ENCODE data around the gene CHAF1A.

Gene CHAF1A

GRCh38 chr19:4367336-4367723, 35.1 kb upstream of the CHAF1A start:
- no peak for DNase-seq (ENCODE audit: low read depth in 2 of 2)

GRCh38 chr19:4367781-4368127, 34.7 kb upstream of the CHAF1A start:
- DNase-seq (ENCODE audit: low read depth in 2 of 2), result no peak

DNA sequence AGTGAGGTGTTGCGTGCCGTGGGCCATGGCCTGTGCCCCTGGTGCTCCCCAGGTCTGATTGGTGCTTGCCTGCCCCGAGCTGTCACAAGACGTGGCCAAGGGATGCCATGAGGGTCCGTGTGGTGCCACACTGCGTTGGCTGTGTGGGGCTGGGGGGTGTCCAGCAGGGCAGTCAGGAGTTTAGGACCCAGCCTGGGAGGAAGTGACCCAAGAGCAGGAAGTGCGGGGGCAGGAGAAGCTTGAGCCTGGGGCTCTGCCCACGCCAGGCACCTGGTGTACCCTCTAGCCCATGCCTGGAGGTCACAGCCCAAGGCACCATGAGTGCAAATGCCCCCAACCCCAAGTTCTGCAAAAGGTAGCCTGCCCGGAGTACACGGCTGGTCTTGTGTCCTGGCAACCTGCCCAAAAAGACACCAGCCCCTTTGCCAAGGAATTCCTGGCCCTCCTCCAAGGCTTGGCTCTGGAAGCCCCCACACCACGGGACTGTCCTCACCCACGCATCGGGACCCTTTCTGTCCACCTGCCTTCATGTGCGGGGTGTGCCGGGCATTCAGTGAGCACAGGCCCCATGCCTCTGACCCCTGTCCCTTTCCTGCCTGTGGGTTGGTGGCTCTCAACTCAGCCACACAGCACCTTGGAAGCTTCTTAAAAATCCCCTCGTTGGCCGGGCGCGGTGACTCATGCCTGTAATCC, 34.2 kb upstream of the CHAF1A start:
- no peak for DNase-seq (ENCODE audit: low read depth in 2 of 2)

- DNase-seq (ENCODE audit: low read depth in 2 of 2), result peak; percentile 34 to 49
These were observed 33.1 kb upstream of the CHAF1A start for GRCh38 chr19:4369109-4369887.

DNA sequence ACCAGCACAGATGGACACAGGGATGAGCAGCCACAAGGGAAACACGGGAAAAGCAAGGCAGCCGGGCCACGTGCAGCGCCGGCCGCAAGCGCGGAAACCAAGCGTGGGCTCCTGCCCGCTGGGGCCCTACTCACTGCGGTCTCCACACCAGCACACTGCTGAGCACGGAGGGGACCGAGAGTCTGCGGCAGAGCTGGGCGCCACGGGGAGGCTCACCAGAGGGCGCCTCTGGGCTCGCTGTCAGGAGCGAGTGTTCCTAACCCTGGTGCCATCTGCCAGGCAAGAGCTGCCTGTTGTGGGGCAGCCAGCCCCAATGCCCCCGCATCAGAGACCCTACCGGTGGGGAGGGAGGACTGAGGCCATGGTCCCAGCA, 32.6 kb upstream of the CHAF1A start:
- DNase-seq (ENCODE audit: low read depth in 2 of 2), result peak; percentile 62 to 63

GRCh38 chr19:4370418-4371041, 31.9 kb upstream of the CHAF1A start:
- no peak for DNase-seq (ENCODE audit: low read depth in 2 of 2)

DNA sequence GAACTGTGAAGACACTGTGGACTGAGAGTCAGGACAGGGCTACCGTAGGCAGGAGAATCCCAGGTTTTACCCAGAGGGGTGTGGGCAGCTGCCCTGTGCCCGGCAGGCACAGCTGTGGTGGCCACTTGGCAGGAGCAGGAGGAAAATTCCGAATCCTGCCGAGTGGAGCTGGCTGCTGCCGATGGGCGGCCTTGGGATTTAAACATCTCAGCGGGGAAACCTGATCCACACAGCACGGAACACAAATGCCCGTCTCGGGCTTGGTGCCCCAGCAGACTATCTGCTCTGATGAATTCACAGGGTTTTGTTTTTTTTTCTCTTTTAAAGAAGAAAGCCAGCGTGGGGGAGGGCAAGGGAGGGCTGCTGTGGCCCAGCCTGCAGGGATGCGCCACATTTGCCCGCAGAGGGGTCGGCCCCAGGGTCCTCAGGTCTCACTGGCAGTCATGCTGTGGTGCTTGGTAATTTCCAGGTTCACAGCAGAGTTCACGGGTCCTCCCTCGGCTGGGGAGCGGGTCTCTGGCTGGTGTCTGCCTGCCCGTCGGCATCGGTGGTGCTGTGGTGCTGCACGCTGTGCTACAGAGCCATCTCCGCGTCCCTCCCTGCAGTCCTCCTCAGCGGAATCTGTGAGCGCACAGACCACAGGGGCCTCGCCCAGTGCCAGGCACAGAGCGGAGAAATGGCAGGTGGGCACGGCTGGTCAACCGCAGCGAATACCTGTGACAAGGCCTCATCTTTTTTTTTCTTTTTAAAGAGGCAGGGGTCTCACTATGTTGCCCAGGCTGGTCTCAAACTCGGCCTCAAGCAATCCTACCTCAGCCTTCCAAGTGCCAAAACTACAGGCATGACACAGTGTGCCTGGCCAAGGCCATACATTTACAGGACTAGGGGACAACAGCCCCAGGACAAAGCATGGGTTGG, 30.9 kb upstream of the CHAF1A start:
- DNase-seq (ENCODE audit: low read depth in 2 of 2), result no peak

DNA sequence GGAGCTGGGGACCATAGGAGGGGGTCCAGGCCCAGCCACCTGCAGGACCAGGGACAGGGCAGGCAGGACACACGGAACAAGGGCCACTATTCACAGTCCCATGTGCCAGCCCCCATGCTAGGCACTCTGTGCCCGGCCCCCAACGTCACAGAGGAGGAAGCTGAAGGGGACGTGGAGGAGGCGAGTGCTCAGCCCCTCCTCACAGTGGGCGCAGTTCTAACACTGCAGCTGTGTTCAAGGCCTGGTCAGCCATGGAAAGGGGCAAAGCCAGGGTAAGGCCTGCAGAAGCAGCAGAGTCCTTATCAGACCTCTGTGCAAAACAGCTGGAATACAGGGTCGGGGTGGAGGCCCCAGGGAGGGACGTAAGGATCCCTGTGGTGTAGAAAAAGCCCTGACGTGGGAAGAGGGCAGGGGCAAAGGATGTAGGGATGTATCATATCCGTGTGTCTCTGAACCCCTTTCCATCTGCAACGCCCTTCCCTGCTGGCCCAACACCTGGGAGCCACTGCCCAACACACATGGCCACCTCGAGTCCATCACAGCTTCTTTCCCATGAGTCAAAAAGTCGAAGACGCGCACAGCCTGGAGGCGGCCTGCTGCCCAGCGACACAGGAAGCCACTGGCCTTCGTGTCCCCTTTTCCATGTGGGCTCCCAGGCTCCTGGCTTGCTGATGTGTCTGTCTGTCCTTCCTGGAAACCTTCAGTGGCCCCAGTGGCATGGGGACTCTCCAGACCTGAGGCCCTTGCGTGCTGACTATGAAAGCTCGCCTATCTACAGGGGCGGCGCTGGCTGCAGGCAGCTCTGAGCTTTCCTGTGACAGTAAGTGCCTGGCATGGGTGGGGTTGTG, 30.1 kb upstream of the CHAF1A start:
- DNase-seq (ENCODE audit: low read depth in 2 of 2), result no peak

- DNase-seq (ENCODE audit: low read depth in 2 of 2), result no peak
These were observed 29.4 kb upstream of the CHAF1A start for GRCh38 chr19:4373013-4373367.

DNA sequence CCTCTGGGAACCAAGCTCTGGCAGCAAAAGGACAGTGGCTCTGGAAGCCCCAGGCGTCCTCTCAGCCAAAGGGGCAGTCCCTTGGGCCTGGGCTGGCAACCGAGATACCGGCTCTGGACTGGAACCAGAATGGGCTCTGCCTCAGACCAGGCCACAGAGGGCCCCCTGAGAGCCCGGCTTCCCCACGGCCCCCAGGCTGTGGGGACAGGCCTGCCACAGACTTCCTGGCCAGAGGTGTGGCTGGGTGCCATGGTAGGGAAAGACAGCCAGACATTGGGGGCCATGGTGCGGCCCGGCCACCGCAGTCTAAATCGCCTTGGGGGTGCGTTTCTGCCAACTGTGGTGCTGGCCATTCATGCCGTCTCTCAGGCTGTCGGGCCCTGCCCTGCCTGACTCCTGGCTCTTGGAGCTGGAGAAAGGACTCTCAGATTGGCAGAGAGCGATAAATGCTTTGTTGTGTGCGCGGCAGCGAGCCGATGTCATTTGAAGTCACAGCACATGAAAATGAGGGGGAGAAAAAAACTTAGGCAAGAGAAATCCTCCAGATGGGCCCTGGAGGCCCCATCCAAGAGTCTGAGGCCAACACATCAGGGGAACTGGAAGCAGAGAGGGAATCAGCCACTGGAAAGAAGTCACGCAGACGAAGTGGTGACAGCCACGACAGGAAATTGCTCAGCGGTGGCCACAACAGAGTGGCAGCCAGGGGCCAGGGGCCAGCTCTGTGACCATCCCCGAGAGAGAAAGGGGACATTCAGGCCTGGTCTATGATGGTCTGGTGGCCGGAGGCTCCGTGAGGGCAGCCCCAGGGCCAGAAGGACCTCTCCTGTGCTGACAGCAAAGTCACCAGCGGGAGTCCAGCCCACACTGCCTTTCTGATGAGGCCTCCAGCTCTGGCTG, 28.6 kb upstream of the CHAF1A start:
- DNase-seq (ENCODE audit: low read depth in 2 of 2), result no peak

GRCh38 chr19:4374498-4375163, 27.8 kb upstream of the CHAF1A start:
- DNase-seq (ENCODE audit: low read depth in 2 of 2), result no peak

DNA sequence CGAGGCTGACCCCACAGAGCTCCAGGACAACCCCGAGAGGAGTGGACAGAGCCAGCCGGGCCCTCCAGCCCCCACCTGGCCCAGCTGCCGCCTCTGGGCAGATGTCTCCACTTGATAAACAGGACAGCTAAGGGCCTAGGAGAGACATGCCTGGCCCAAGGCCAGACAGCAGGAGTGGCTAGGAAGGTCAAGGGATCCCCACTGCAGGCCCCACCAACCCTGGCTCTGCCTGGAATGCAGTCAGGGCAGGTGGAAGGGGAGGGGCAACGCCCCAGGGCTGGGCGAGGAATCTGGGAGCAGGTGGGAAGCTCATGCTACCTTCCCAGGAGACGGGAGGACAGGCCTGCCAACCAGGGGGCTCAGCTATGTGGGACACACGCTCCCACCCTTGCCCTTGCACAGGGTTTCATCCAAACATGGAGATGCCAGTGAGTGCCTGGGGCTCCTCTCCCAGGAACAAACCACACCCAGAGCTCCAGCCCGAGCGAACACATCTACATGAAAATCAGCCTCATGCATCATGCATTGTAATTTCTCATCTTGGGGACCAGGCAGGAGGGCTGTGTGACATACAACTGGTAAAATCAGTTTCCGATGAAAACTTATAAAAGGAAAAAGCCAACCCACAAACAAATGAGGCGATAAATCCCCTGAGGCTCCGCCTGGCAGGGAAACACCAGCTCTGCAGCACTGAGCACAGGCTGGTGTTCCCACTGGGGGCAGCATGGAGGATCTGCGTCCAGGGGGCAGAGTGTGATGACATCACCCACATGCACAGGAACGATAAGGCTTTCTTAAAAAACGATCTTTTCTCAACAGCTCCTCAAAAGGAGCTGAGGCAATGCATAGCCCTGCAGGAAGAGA, 27.0 kb upstream of the CHAF1A start:
- DNase-seq (ENCODE audit: low read depth in 2 of 2), result no peak

DNA sequence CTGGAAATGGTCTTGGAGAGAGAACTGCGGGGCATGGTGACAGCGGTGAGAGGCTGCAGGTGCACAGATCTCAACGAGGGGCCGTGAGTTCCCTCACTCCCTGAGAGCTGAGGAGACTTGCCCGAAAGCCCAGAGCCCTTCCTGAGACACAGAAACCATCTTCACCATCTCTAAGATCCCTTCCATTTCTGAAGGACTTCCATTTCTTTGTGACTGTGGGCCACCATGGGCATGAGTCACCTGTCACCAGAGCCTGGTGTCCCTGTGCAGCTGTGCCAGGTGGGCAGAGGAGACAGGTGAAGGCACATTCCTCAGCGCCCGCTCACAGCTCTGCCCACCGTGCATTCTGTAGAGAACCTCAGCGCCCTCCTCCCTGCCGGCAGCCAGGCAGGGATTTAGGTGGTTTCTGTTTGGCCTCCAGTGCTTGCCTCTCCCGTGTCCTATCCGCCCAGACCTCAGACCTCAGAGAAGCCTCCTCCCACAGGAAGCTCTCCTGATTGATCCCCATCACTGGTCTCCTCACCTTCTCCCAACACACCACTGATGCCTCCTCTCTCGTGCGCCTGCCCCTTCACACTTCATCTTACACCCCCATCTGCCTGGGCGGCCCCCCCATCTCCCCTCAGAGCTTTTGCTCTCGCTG, 26.3 kb upstream of the CHAF1A start:
- DNase-seq (ENCODE audit: low read depth in 2 of 2), result no peak

DNA sequence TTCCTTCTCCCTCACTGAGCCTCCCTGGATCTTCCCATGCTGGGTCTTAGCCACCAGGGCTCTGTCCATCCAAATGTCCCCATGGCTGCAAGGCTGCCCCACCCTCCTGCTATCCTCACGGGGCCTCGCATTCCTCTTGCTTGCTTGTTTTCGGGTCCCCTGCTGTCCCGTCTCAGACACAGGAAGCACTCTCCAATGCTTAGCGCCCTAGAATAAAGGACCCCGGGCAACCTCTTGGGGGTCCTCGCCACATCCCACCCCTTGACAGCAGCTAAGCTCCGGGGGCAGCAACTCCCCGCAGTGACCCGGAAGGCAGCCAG, 25.8 kb upstream of the CHAF1A start:
- DNase-seq (ENCODE audit: low read depth in 2 of 2), result no peak

GRCh38 chr19:4376991-4377781, 25.3 kb upstream of the CHAF1A start:
- DNase-seq (ENCODE audit: low read depth in 2 of 2), result no peak

GRCh38 chr19:4378886-4379285, 23.6 kb upstream of the CHAF1A start:
- DNase-seq (ENCODE audit: low read depth in 2 of 2), result no peak

Data from stimulated activated CD8-positive, alpha-beta memory T cell treated with anti-CD3 and anti-CD28 coated beads, Interleukin-15, amount 100 ng/mL, for 4 hours (primary cell).